SK-N-SH (cell line): ENCODE data around the gene TBC1D2.

Experiments used
- CTCF ChIP-seq: fragments of 200-600 bp; sonication (generic); IDR thresholded peaks from 2 replicates; pipeline ENCODE4 v1.6.1; 2017; ENCODE audit warnings: antibody characterized with exemption, mild to moderate bottlenecking, moderate library complexity
- EP300 ChIP-seq, 2 experiments: IDR thresholded peaks; 2 replicates each; pipeline versions ENCODE4 v1.4.0 to v1.6.1; 2012; ENCODE audit warnings: borderline replicate concordance in 1 of 2, low read depth in 1 of 2, low read length in 1 of 2
- EZH2phosphoT487 ChIP-seq: fragments of 200-600 bp; sonication (generic); IDR thresholded peaks from 2 replicates; pipeline ENCODE4 v1.6.1; 2017; ENCODE audit warnings: low read depth, mixed run types, mild to moderate bottlenecking, antibody characterized with exemption, moderate library complexity, borderline replicate concordance
- GABPA ChIP-seq: IDR thresholded peaks from 2 replicates; pipeline ENCODE4 v1.4.0; 2012; ENCODE audit warnings: low read depth, mild to moderate bottlenecking
- MAX ChIP-seq: IDR thresholded peaks from 2 replicates; pipeline ENCODE4 v1.4.0; 2012; ENCODE audit warnings: low read depth
- MXI1 ChIP-seq: IDR thresholded peaks from 2 replicates; pipeline ENCODE4 v1.6.1; 2012; ENCODE audit warnings: mild to moderate bottlenecking, low read depth, low read length, improper control_type of control experiment
- RFX5 ChIP-seq: IDR thresholded peaks from 2 replicates; pipeline ENCODE4 v1.6.1; 2012; ENCODE audit warnings: mild to moderate bottlenecking, improper control_type of control experiment, low read length
- TAF1 ChIP-seq: IDR thresholded peaks from 2 replicates; pipeline ENCODE4 v1.6.1; 2012; ENCODE audit warnings: low read depth, mild to moderate bottlenecking, low read length, moderate library complexity, borderline replicate concordance
- USF2 ChIP-seq: fragments of 150-350 bp; IDR thresholded peaks from 2 replicates; pipeline ENCODE4 v1.6.1; 2017; ENCODE audit warnings: antibody characterized with exemption, low read length, low read depth, borderline replicate concordance

GRCh38 chr9:98228392-98229089, 26.9 kb downstream of the TBC1D2 start:
- TF ChIP-seq CTCF: no peak
- no peak for TF ChIP-seq MAX
- TF ChIP-seq MXI1: no peak
- TF ChIP-seq USF2: no peak
- TF ChIP-seq EP300 (IDR thresholded peaks at IDR 0.05; ENCODE audit: borderline replicate concordance in 1 of 2, low read depth in 1 of 2, low read length in 1 of 2): no peak
- TF ChIP-seq EZH2phosphoT487: no peak
- no peak for TF ChIP-seq RFX5
- TF ChIP-seq TAF1: no peak
- TF ChIP-seq GABPA: no peak
